CD4-positive, alpha-beta T cell treated with Interleukin-4 for 4 hours (primary cell): Measurements from ENCODE around the gene FAM221B.

ENCODE experiments used
- DNase-seq: peaks from one replicate; pipeline ENCODE4 v3.0.0-alpha.2; 2020

FAM221B gene

GRCh38 chr9:35790025-35790384 lies 38.5 kb downstream of the FAM221B start:
- DNase-seq, result no peak

- no peak for DNase-seq
Measured at GRCh38 chr9:35789541-35789940, 39.0 kb downstream of the FAM221B start.

- no peak for DNase-seq
Measured at GRCh38 chr9:35783418-35783817, 45.1 kb downstream of the FAM221B start.

GRCh38 chr9:35781066-35781465 lies 47.5 kb downstream of the FAM221B start:
- no peak for DNase-seq

GRCh38 chr9:35778496-35778895 lies 50.0 kb downstream of the FAM221B start:
- DNase-seq, result no peak

GRCh38 chr9:35776018-35776417 lies 52.5 kb downstream of the FAM221B start:
- DNase-seq, result no peak

- no peak for DNase-seq
Measured at GRCh38 chr9:35774907-35775635, 53.5 kb downstream of the FAM221B start.

- no peak for DNase-seq
Measured at GRCh38 chr9:35771943-35772342, 56.6 kb downstream of the FAM221B start.

- no peak for DNase-seq
Measured at GRCh38 chr9:35771534-35771933, 57.0 kb downstream of the FAM221B start.

- no peak for DNase-seq
Measured at GRCh38 chr9:35771075-35771433, 57.5 kb downstream of the FAM221B start.

- DNase-seq, result no peak
Measured at GRCh38 chr9:35769763-35770162, 58.8 kb downstream of the FAM221B start.

GRCh38 chr9:35767458-35767857 lies 61.1 kb downstream of the FAM221B start:
- DNase-seq, result no peak

GRCh38 chr9:35766997-35767396 lies 61.5 kb downstream of the FAM221B start:
- DNase-seq, result no peak
